Tongue (tissue), 2 donors: Measurements from ENCODE around the gene NFIC. TPM values are rescaled to one million over a fixed set of nuclear protein-coding genes. Genes with fewer than 3 reads are reported as not detected.
"Not testable (repeated sequence)": the region's sequence is repeated elsewhere in the genome, so short reads cannot be mapped to it uniquely, and the experiment has no call there.

ENCODE experiments used
- DNase-seq: peaks from one replicate; pipeline ENCODE4 v3.0.0-alpha.2; 2015
- total RNA-seq: library from RNA; depleted of rRNA; stranded (reverse); fragments of >200 nt; gene quantifications from one replicate; pipeline ENCODE4 v1.2.3, GENCODE V29; 2014

The NFIC gene
- total RNA-seq, 1 donor from 2014 or later = 70.0 TPM

GRCh38 chr19:3492131-3492839 is 125.9 kb downstream of the NFIC start:
- DNase-seq = no peak

GRCh38 chr19:3492919-3493318 is 126.5 kb downstream of the NFIC start:
- DNase-seq = no peak

GRCh38 chr19:3493651-3494050 is 127.3 kb downstream of the NFIC start:
- no peak for DNase-seq

- DNase-seq = no peak
Measured at GRCh38 chr19:3494051-3494450, 127.7 kb downstream of the NFIC start.

GRCh38 chr19:3494559-3494958 is 128.2 kb downstream of the NFIC start:
- DNase-seq = no peak

- DNase-seq = no peak
Measured at GRCh38 chr19:3496392-3497273, 130.2 kb downstream of the NFIC start.

- DNase-seq = no peak
Measured at GRCh38 chr19:3497757-3498520, 131.6 kb downstream of the NFIC start.

- DNase-seq = no peak
Measured at GRCh38 chr19:3499738-3500428, 133.5 kb downstream of the NFIC start.

GRCh38 chr19:3500429-3501101 is 134.2 kb downstream of the NFIC start, which contains the start of gene DOHH:
Gene DOHH (minus strand): TSS chr19:3500674. CDS start chr19:3496814, 3,860 bp downstream.
- peak; percentile 99 for DNase-seq

GRCh38 chr19:3501780-3502179 is 135.4 kb downstream of the NFIC start:
- no peak for DNase-seq

- no peak for DNase-seq
Measured at GRCh38 chr19:3503036-3503572, 136.7 kb downstream of the NFIC start.

- no peak for DNase-seq
Measured at GRCh38 chr19:3504735-3505134, 138.4 kb downstream of the NFIC start.

GRCh38 chr19:3505598-3506383 is 139.4 kb downstream of the NFIC start, which contains the start of gene FZR1:
Gene FZR1 (plus strand): TSS chr19:3506311. CDS start chr19:3522990, 16,679 bp downstream.
- peak; percentile 99 for DNase-seq

- DNase-seq = peak; percentile 49
Measured at GRCh38 chr19:3506384-3507340, 140.3 kb downstream of the NFIC start.

- peak; percentile 51 for DNase-seq
Measured at GRCh38 chr19:3507371-3508120, 141.2 kb downstream of the NFIC start.

- not testable (repeated sequence) for DNase-seq
Measured at GRCh38 chr19:3508121-3508661, 141.8 kb downstream of the NFIC start.

GRCh38 chr19:3508771-3509535 is 142.6 kb downstream of the NFIC start:
- no peak for DNase-seq
